Upper lobe of left lung (tissue), 6 donors: Measurements from ENCODE around the gene INIP. TPM values are rescaled to one million over a fixed set of nuclear protein-coding genes. Genes with fewer than 3 reads are reported as not detected.

Experiments
- ATAC-seq, 2 donors: fragments of 200-7000 bp; cut with Tn5 transposase; one replicate each; pipeline ENCODE4 v1.9.1; 2022; ENCODE audit warnings: mild to moderate bottlenecking in 2 of 2, moderate library complexity in 2 of 2; ENCODE audit not compliant: low FRiP score in 2 of 2
- DNase-seq, 2 donors: peaks; one replicate each; pipeline ENCODE4 v3.0.0-alpha.2; 2019 to 2020
- H3K27ac ChIP-seq, 4 donors: fragments of 200-600 bp; sonication (generic); one replicate each; pipeline ENCODE4 v1.5.1; 2016 to 2019
- H3K27me3 ChIP-seq, 4 donors: fragments of 200-600 bp; sonication (generic); one replicate each; pipeline ENCODE4 v1.5.1; 2017 to 2019
- H3K36me3 ChIP-seq, 4 donors: fragments of 200-600 bp; sonication (generic); one replicate each; pipeline ENCODE4 v1.5.1; 2016 to 2019
- H3K4me1 ChIP-seq, 4 donors: fragments of 200-600 bp; sonication (generic); one replicate each; pipeline ENCODE4 v1.5.1; 2018 to 2019
- H3K4me3 ChIP-seq, 4 donors: fragments of 200-600 bp; sonication (generic); one replicate each; pipeline ENCODE4 v1.5.1; 2017 to 2019; ENCODE audit warnings: mild to moderate bottlenecking in 2 of 4, moderate library complexity in 1 of 4
- H3K9me3 ChIP-seq, 4 donors: fragments of 200-600 bp; sonication (generic); one replicate each; pipeline ENCODE4 v1.5.1; 2018 to 2019
- CTCF ChIP-seq, 6 experiments: fragments of 450-650 bp in 4 of 6; fragments of 200-600 bp in 2 of 6; sonication (generic) in 2 of 6; IDR thresholded peaks; one replicate each; pipeline ENCODE4 v1.5.1; 2016 to 2019; ENCODE audit warnings: antibody characterized with exemption in 6 of 6
- EP300 ChIP-seq, 4 donors: sonication (generic); formaldehyde crosslinking; IDR thresholded peaks; one replicate each; pipeline ENCODE4 v1.5.1; 2017; ENCODE audit warnings: antibody characterized with exemption in 4 of 4, control low read depth in 2 of 4
- POLR2A ChIP-seq, 4 donors: fragments of 450-650 bp; IDR thresholded peaks; one replicate each; pipeline ENCODE4 v1.5.1; 2016 to 2017; ENCODE audit warnings: antibody characterized with exemption in 4 of 4, mild to moderate bottlenecking in 2 of 4
- POLR2AphosphoS5 ChIP-seq, 2 donors: sonication (generic); formaldehyde crosslinking; IDR thresholded peaks; one replicate each; pipeline ENCODE4 v1.5.1; 2017; ENCODE audit warnings: antibody characterized with exemption in 2 of 2
- WGBS, 2 donors: methylation state at CpG; one replicate each; pipeline ENCODE4 v1.1.5; 2017 to 2018; 5-methylcytosine and 5-hydroxymethylcytosine counted together
- total RNA-seq, 6 donors: library from RNA; depleted of rRNA in 4 of 6; stranded (reverse); fragments of >200 nt in 4 of 6; gene quantifications; one replicate each; pipeline versions ENCODE4 v1.1.0 to v1.2.1, GENCODE V29; 2016 to 2021
- donor health status: DM: no; HTN: no; CAD: no; lungs with moderate emphysema.
- donor health status: DM: no; HTN: yes; CAD: no; lungs with severe emphysema.

Gene INIP
- 10 to 100 TPM in 5 of 6 donors, 1 to 10 TPM in 1; 6.1 to 35.6 (median 19.3) TPM for total RNA-seq

- DNase-seq (peak; percentile 97 to 98), ATAC-seq (peak; percentile 99)
- Histone ChIP-seq H3K9me3 (no peaks in the 10 kb centered on the region), H3K4me3 (peak within 1 kb of the TSS; percentile 57 to 83 (median 72)), H3K27ac (peak within 1 kb of the TSS; percentile 81 to 95 (median 88)), H3K27me3 (no peaks in the 10 kb centered on the region), H3K4me1 (peaks cover 8 to 18% (median 14%) of the 10 kb centered on the region in 4 donors), H3K36me3 (peaks cover 0 to 3% (median 0%) of the 10 kb centered on the region in 4 donors)
- TF ChIP-seq CTCF (IDR thresholded peaks at IDR 0.05) (peak in 4 of 6 experiments; percentile 24 to 40 (median 35)), POLR2AphosphoS5 (IDR thresholded peaks at IDR 0.05) (peak; percentile 74 to 88), EP300 (IDR thresholded peaks at IDR 0.05) (peak in 2 of 4 donors; percentile 2 to 34), POLR2A (IDR thresholded peaks at IDR 0.05) (peak in 3 of 4 donors; percentile 34 to 85 (median 47))
- 0 to 1% methylated on average over 18 to 45 of the region's 51 CpGs for WGBS, 2 donors
These were observed at the start of gene INIP for GRCh38 chr9:112717661-112718331. Gene INIP, minus strand, starts transcription at chr9:112718117. Its CDS starts 1,632 bp downstream, at chr9:112716485.

- H3K36me3 ChIP-seq = no peaks in the 10 kb centered on the region
- 91 to 100% methylated on average over 1 of the region's 1 CpG for WGBS, 2 donors
- DNase-seq (no peak), ATAC-seq (no peak)
- H3K27me3 ChIP-seq = no peaks in the 10 kb centered on the region
- peaks cover 0 to 3% (median 0%) of the 10 kb centered on the region in 4 donors for H3K9me3 ChIP-seq
- H3K4me1 ChIP-seq = peaks cover 0 to 14% (median 5%) of the 10 kb centered on the region in 4 donors
- no peak overlapping the region for H3K4me3 ChIP-seq
- H3K27ac ChIP-seq = no peak overlapping the region
- TF ChIP-seq CTCF (IDR thresholded peaks at IDR 0.05) (no peak), EP300 (IDR thresholded peaks at IDR 0.05) (no peak), POLR2AphosphoS5 (IDR thresholded peaks at IDR 0.05) (no peak), POLR2A (IDR thresholded peaks at IDR 0.05) (no peak)
These were observed 47.4 kb upstream of the INIP start for GRCh38 chr9:112765281-112765680.

- no peaks in the 10 kb centered on the region for H3K27me3 ChIP-seq
- DNase-seq = no peak
- no peaks in the 10 kb centered on the region for H3K36me3 ChIP-seq
- 72 to 77% methylated on average over 7 of the region's 7 CpGs for WGBS, 2 donors
- TF ChIP-seq CTCF (IDR thresholded peaks at IDR 0.05) (no peak), EP300 (IDR thresholded peaks at IDR 0.05) (no peak), POLR2A (IDR thresholded peaks at IDR 0.05) (no peak), POLR2AphosphoS5 (IDR thresholded peaks at IDR 0.05) (no peak)
- ATAC-seq = no peak
- H3K27ac ChIP-seq = no peak overlapping the region
- peaks cover 0 to 3% (median 0%) of the 10 kb centered on the region in 4 donors for H3K9me3 ChIP-seq
- no peak overlapping the region for H3K4me3 ChIP-seq
- H3K4me1 ChIP-seq = peaks cover 0 to 19% (median 8%) of the 10 kb centered on the region in 4 donors
These were observed 46.9 kb upstream of the INIP start for GRCh38 chr9:112764837-112765236.

GRCh38 chr9:112764344-112764743 is 46.4 kb upstream of the INIP start:
- H3K4me3 ChIP-seq = no peak overlapping the region
- H3K36me3 ChIP-seq = no peaks in the 10 kb centered on the region
- no peak overlapping the region for H3K27ac ChIP-seq
- no peak for DNase-seq
- peaks cover 0 to 3% (median 0%) of the 10 kb centered on the region in 4 donors for H3K9me3 ChIP-seq
- H3K27me3 ChIP-seq = no peaks in the 10 kb centered on the region
- TF ChIP-seq EP300 (IDR thresholded peaks at IDR 0.05) (no peak), CTCF (IDR thresholded peaks at IDR 0.05) (no peak), POLR2A (IDR thresholded peaks at IDR 0.05) (no peak), POLR2AphosphoS5 (IDR thresholded peaks at IDR 0.05) (no peak)
- H3K4me1 ChIP-seq = peaks cover 0 to 20% (median 9%) of the 10 kb centered on the region in 4 donors
- 80 to 84% methylated on average over 5 of the region's 5 CpGs for WGBS, 2 donors
- ATAC-seq = peak in 1 of 2 donors; percentile 38
